Upper lobe of right lung (tissue), 1 donor: ENCODE data around the gene SYT17. TPM values are rescaled to one million over a fixed set of nuclear protein-coding genes. Genes with fewer than 3 reads are reported as not detected.

Experiments
- ATAC-seq: fragments of 200-7000 bp; cut with Tn5 transposase; one replicate; pipeline ENCODE4 v1.9.1; 2020; ENCODE audit warnings: mild to moderate bottlenecking, moderate library complexity
- DNase-seq: peaks from one replicate; pipeline ENCODE4 v3.0.0-alpha.2; 2020
- H3K27ac ChIP-seq: fragments of 200-600 bp; one replicate; pipeline ENCODE4 v1.8.0; 2022
- H3K27me3 ChIP-seq: fragments of 200-600 bp; one replicate; pipeline ENCODE4 v1.8.0; 2022; ENCODE audit warnings: mild to moderate bottlenecking
- H3K36me3 ChIP-seq: fragments of 200-600 bp; one replicate; pipeline ENCODE4 v1.8.0; 2022
- H3K4me1 ChIP-seq: fragments of 200-600 bp; one replicate; pipeline ENCODE4 v1.8.0; 2022
- H3K4me3 ChIP-seq: fragments of 200-600 bp; one replicate; pipeline ENCODE4 v1.8.0; 2022; ENCODE audit warnings: mild to moderate bottlenecking
- H3K9me3 ChIP-seq: fragments of 200-600 bp; one replicate; pipeline ENCODE4 v1.8.0; 2022
- CTCF ChIP-seq: fragments of 200-600 bp; IDR thresholded peaks from one replicate; pipeline ENCODE4 v1.8.0; 2022; ENCODE audit warnings: antibody characterized with exemption
- intact Hi-C: fragments of 100-400 bp; cut with DNase I; formaldehyde crosslinking; loops from one replicate; pipeline ENCODE4 v1.11.0; 2022
- total RNA-seq: library from RNA; stranded (reverse); fragmentation: NEBNext Ultra II Directional; extraction: Animal tissue kit (Norgen Biotek cat#: 25700); gene quantifications from one replicate; pipeline ENCODE4 v1.2.1, GENCODE V29; 2021
- donor health status: DM: no; HTN: yes; CAD: no; lungs with severe emphysema.

SYT17 gene
- total RNA-seq, 1 donor from 2014 or later: 13.7 TPM

GRCh38 chr16:19242987-19243575 lies 75.0 kb downstream of the SYT17 start:
- no peak overlapping the region for H3K4me3 ChIP-seq
- H3K27me3 ChIP-seq: no peaks in the 10 kb centered on the region
- TF ChIP-seq CTCF: no peak
- intact Hi-C loops: no loop called here
- no peaks in the 10 kb centered on the region for H3K9me3 ChIP-seq
- H3K4me1 ChIP-seq: no peaks in the 10 kb centered on the region
- H3K36me3 ChIP-seq: no peaks in the 10 kb centered on the region
- no peak for DNase-seq
- ATAC-seq: no peak
- H3K27ac ChIP-seq: no peak overlapping the region

DNA sequence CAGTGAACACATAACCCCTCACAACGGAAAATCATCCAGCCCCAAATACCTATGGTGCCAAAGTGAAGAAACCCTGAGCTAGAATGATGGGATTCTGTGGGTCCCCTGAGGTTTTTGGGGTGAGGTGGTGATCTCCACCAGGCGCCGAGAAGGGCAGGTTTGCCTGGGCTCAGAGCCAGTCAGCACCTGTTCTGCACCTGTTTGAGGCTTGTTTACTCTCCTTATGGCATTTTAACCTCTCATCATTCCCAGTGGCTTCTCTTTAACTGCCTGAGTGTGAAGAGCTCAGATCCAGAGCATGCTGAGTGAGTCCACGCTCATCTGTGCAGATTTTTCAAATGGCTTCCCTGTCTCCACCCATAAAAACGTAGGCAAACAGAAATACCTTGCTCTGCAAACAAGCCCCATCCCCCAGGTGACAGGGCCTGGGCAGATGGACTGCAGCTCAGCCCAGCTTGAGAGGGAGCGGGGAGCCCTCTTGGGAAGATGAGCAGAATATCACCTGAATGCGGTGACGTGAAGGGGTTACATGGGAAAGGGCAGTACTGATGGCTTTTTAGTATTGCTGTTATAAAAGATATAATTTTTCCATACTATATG lies 77.4 kb downstream of the SYT17 start:
- ATAC-seq: peak; percentile 48
- H3K4me3 ChIP-seq: no peak overlapping the region
- H3K4me1 ChIP-seq: no peaks in the 10 kb centered on the region
- TF ChIP-seq CTCF: no peak
- DNase-seq: no peak
- H3K27ac ChIP-seq: no peak overlapping the region
- H3K36me3 ChIP-seq: no peaks in the 10 kb centered on the region
- intact Hi-C loops: no loop called here
- no peaks in the 10 kb centered on the region for H3K9me3 ChIP-seq
- H3K27me3 ChIP-seq: no peaks in the 10 kb centered on the region

- Histone ChIP-seq H3K36me3 (no peaks in the 10 kb centered on the region), H3K27me3 (no peaks in the 10 kb centered on the region), H3K4me3 (no peak overlapping the region), H3K9me3 (no peaks in the 10 kb centered on the region), H3K27ac (no peak overlapping the region), H3K4me1 (no peaks in the 10 kb centered on the region)
- intact Hi-C loops: no loop called here
- no peak for DNase-seq
- no peak for TF ChIP-seq CTCF
- ATAC-seq: no peak
Measured at GRCh38 chr16:19252904-19253303, 84.9 kb downstream of the SYT17 start.

DNA sequence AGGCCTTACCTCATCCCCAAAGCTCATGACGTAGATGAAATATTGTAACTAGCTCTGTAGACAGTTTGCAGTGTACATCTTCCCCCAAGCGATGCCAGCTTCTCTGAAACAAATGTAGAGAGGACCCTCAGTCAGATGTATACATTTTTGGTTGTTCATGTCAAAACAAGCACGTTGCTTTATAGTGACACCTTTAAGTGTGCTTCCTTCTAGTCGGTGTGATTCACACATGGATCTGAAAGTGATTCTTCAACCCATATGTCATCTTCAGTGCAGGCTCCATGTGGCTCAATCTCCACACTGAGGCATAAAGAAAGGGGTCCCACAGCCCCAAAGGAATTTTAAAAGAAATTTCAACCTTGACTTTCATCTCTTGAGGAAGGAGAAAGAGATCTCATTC lies 86.6 kb downstream of the SYT17 start:
- intact Hi-C loops: no loop called here
- no peak for TF ChIP-seq CTCF
- no peaks in the 10 kb centered on the region for H3K36me3 ChIP-seq
- no peaks in the 10 kb centered on the region for H3K27me3 ChIP-seq
- DNase-seq (no peak), ATAC-seq (no peak)
- no peak overlapping the region for H3K27ac ChIP-seq
- no peaks in the 10 kb centered on the region for H3K4me1 ChIP-seq
- no peaks in the 10 kb centered on the region for H3K9me3 ChIP-seq
- H3K4me3 ChIP-seq: no peak overlapping the region

- Histone ChIP-seq H3K9me3 (no peaks in the 10 kb centered on the region), H3K4me3 (no peak overlapping the region), H3K4me1 (no peaks in the 10 kb centered on the region), H3K27ac (no peak overlapping the region), H3K27me3 (no peaks in the 10 kb centered on the region), H3K36me3 (no peaks in the 10 kb centered on the region)
- no peak for TF ChIP-seq CTCF
- DNase-seq: no peak
- no peak for ATAC-seq
- intact Hi-C loops: no loop called here
Measured at GRCh38 chr16:19264123-19264673, 96.2 kb downstream of the SYT17 start.
